ENCODE measurements around the gene CCDC85C.

Gene CCDC85C

GRCh38 chr14:99628887-99629618, 25.0 kb upstream of the CCDC85C start:
- no peak overlapping the region for H3K27ac ChIP-seq
- TF ChIP-seq, protein P1, sequence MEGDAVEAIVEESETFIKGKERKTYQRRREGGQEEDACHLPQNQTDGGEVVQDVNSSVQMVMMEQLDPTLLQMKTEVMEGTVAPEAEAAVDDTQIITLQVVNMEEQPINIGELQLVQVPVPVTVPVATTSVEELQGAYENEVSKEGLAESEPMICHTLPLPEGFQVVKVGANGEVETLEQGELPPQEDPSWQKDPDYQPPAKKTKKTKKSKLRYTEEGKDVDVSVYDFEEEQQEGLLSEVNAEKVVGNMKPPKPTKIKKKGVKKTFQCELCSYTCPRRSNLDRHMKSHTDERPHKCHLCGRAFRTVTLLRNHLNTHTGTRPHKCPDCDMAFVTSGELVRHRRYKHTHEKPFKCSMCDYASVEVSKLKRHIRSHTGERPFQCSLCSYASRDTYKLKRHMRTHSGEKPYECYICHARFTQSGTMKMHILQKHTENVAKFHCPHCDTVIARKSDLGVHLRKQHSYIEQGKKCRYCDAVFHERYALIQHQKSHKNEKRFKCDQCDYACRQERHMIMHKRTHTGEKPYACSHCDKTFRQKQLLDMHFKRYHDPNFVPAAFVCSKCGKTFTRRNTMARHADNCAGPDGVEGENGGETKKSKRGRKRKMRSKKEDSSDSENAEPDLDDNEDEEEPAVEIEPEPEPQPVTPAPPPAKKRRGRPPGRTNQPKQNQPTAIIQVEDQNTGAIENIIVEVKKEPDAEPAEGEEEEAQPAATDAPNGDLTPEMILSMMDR (IDR thresholded peaks at IDR 0.05), result peak; percentile 98
- no peak for TF ChIP-seq ZFX (IDR thresholded peaks at IDR 0.05; ENCODE audit: borderline replicate concordance)

- no peak overlapping the region for H3K27ac ChIP-seq
- TF ChIP-seq, protein P1 (IDR thresholded peaks at IDR 0.05), result no peak
- TF ChIP-seq ZFX (IDR thresholded peaks at IDR 0.05; ENCODE audit: borderline replicate concordance), result no peak
Observed at GRCh38 chr14:99627510-99628381, 23.7 kb upstream of the CCDC85C start.

DNA sequence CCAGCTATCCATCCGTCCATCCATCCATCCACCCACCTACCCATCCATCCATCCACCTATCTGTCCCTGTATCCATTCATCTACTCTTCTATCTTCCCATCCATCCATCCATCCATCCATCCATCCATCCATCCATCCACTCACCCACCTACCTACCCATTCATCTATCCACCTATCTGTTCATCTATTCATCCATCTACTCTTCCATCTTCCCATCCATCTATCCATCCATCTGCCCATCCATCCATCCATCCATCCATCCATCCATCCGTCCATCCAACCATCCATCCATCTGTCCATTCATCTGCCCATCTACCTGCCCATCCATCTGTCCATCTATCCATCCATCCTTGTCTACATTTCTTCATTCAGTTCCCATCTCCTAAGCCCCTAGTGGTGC, 23.1 kb upstream of the CCDC85C start:
- H3K27ac ChIP-seq, result no peak overlapping the region
- no peak for TF ChIP-seq ZFX (IDR thresholded peaks at IDR 0.05; ENCODE audit: borderline replicate concordance)
- TF ChIP-seq, protein P1 (IDR thresholded peaks at IDR 0.05), result no peak

DNA sequence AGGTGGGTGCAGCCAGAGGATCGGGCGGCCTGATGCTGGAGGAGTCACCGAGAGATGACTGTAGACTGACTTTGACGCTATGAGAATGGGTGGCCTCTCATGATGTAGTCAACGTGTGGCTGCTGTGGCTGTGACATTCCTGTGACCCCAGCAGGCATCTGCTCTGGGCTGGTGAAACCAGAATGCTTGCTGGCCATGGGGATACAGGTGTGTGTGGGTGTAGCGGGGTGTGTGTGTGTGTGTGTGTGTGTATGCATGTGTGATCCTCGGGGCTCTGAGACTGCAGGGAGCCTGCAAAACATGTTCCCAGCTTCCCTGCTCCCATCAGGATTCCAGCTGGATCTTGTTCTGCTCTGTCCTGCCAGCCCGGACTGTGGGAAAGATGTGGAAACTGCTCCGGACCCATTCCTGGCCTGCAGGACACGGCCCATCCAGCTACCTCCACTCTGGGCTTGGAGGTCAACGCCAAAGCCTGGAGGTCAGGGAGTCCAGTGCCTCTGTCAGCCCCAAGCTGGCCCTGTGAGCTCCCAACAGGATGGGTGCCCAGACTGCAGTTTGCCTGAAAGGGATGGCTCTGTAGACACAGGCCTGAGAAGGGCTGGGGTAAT, 22.1 kb upstream of the CCDC85C start:
- TF ChIP-seq, protein P1 (IDR thresholded peaks at IDR 0.05), result no peak
- no peak for TF ChIP-seq ZFX (IDR thresholded peaks at IDR 0.05; ENCODE audit: borderline replicate concordance)
- H3K27ac ChIP-seq, result no peak overlapping the region

DNA sequence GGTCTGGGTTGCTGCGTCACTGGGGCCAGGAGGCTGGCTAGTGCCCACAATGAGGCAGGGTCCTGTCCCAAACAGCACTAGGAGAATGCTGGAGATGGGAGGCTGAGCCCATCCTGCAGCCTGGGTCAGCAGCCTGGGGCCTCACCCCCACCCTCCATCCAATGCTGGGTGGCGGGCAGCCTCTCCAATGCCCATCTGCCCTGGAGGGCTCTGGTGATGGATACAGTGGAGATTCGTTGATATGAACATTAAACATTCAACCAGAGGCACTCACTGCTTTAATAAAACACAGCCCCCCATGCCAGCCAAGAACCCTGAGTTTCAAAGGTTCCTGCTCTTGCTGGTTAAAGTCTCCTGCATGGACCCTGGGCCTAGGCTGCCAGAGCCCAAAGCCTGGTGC, 21.5 kb upstream of the CCDC85C start:
- H3K27ac ChIP-seq, result no peak overlapping the region
- TF ChIP-seq, protein P1 (IDR thresholded peaks at IDR 0.05), result no peak
- no peak for TF ChIP-seq ZFX (IDR thresholded peaks at IDR 0.05; ENCODE audit: borderline replicate concordance)

DNA sequence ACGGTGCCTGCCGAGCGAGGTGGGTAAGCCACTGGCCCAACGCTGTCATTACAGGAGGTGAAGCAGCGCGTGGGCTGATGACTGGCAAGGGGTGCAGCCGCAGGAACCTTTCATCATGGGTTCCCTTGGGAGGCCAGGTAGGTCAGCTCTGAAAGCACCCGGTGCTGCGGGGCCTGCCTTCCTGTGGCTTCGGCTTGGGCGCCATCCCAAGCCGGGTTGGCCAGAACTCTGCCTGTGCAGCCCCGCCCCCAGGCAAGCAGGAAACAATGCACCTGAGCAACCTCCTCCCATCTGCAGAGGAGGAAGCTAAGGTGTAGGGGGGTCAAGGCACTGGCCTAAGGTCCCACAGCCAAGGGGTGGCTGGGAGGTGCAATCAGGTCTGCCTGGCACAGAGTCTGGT, 21.0 kb upstream of the CCDC85C start:
- H3K27ac ChIP-seq, result no peak overlapping the region
- TF ChIP-seq, protein P1 (IDR thresholded peaks at IDR 0.05), result no peak
- no peak for TF ChIP-seq ZFX (IDR thresholded peaks at IDR 0.05; ENCODE audit: borderline replicate concordance)
